K562 (cell line): Measurements from ENCODE around the gene KCNK1. TPM values are rescaled to one million over a fixed set of nuclear protein-coding genes. Genes with fewer than 3 reads are reported as not detected.

ENCODE experiments used
- MGA ChIP-seq: fragments of 450-650 bp; IDR thresholded peaks from 2 replicates; pipeline ENCODE4 v1.6.1; 2016; ENCODE audit warnings: mild to moderate bottlenecking, moderate library complexity
- OTX1 ChIP-seq: fragments of 450-650 bp; formaldehyde crosslinking; IDR thresholded peaks from 2 replicates; pipeline ENCODE4 v1.4.0; 2022; ENCODE audit warnings: mild to moderate bottlenecking
- SREBF2 ChIP-seq: sonication (generic); formaldehyde crosslinking; IDR thresholded peaks from 2 replicates; pipeline ENCODE4 v1.4.0; 2020; ENCODE audit warnings: mild to moderate bottlenecking, missing genetic modification reagents
- SRSF1 ChIP-seq: fragments of 200-400 bp; formaldehyde crosslinking; IDR thresholded peaks from 2 replicates; pipeline ENCODE4 v1.6.1; 2017; ENCODE audit warnings: mild to moderate bottlenecking, low read depth, low read length, moderate library complexity
- ZNF121 ChIP-seq: sonication (generic); formaldehyde crosslinking; conservative IDR thresholded peaks from 2 replicates; pipeline ENCODE4 v1.8.0; 2022; ENCODE audit warnings: missing genetic modification reagents
- ZSCAN29 ChIP-seq: fragments of 450-650 bp; IDR thresholded peaks from 2 replicates; pipeline ENCODE4 v1.6.1; 2017
- polyA plus RNA-seq, 8 experiments: library from polyadenylated mRNA; depleted of rRNA in 4 of 8; stranded (reverse) in 5 of 8; unstranded in 3 of 8; fragments of >200 nt; fragmentation: Nextera tagmentation in 2 of 8; fragmentation: Illumina TruSeq in 1 of 8; extraction: Ambion mirVana in 2 of 8; extraction: Trizol in 1 of 8; gene quantifications; 2 replicates each; pipeline versions ENCODE4 v1.2.1 to v1.2.3, GENCODE V29; 2011 to 2014; ENCODE audit warnings: inconsistent platforms in 1 of 8, missing spikeins in 1 of 8
- total RNA-seq, 7 experiments: library from RNA; depleted of rRNA in 6 of 7; stranded (reverse); fragments of >200 nt in 6 of 7; fragmentation: Illumina TruSeq in 2 of 7; extraction: Trizol in 2 of 7; gene quantifications; 2 replicates each; pipeline versions ENCODE4 v1.2.1 to v1.2.3, GENCODE V29; 2011 to 2021; ENCODE audit warnings: low replicate concordance in 1 of 7
- TF ChIP-seq, protein P1 (sequence below), 2 experiments: fragments of 450-650 bp; formaldehyde crosslinking in 1 of 2; IDR thresholded peaks; 2 replicates each; pipeline versions ENCODE4 v1.4.0 to v1.6.1; 2014 to 2020; ENCODE audit warnings: mild to moderate bottlenecking in 2 of 2, borderline replicate concordance in 1 of 2, low read depth in 1 of 2

KCNK1 gene
- total and polyA plus RNA-seq, 9 of the 15 experiments (the other 6 are each of a cell fraction or from before 2014, with no cell fraction given), result 3.1 to 22.7 (median 6.0) TPM

DNA sequence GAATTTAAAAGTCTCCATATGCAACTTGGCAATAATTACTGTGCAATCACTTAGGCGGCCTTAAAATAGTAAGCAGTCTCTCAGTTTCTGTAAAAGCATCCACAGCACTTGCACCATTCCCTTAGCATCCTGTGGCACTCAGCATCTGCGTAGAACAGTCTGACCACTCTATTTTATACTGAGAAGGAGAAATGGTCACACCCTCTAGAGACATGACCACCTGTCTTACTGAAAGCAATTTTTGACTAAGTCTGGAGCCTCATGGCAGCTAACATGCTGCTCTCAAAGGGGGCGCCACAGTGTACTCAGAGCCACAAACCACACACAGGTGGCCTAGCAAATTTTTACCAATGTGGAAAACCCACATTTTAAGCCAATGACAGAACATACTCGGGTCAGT is 62.0 kb downstream of the KCNK1 start (continued):
- peak; percentile 28 for TF ChIP-seq MGA
- TF ChIP-seq SRSF1, result no peak
- TF ChIP-seq ZSCAN29, result no peak
- no peak for TF ChIP-seq OTX1
- no peak for TF ChIP-seq SREBF2 (CRISPR knock-in tag)
- TF ChIP-seq, protein P1, sequence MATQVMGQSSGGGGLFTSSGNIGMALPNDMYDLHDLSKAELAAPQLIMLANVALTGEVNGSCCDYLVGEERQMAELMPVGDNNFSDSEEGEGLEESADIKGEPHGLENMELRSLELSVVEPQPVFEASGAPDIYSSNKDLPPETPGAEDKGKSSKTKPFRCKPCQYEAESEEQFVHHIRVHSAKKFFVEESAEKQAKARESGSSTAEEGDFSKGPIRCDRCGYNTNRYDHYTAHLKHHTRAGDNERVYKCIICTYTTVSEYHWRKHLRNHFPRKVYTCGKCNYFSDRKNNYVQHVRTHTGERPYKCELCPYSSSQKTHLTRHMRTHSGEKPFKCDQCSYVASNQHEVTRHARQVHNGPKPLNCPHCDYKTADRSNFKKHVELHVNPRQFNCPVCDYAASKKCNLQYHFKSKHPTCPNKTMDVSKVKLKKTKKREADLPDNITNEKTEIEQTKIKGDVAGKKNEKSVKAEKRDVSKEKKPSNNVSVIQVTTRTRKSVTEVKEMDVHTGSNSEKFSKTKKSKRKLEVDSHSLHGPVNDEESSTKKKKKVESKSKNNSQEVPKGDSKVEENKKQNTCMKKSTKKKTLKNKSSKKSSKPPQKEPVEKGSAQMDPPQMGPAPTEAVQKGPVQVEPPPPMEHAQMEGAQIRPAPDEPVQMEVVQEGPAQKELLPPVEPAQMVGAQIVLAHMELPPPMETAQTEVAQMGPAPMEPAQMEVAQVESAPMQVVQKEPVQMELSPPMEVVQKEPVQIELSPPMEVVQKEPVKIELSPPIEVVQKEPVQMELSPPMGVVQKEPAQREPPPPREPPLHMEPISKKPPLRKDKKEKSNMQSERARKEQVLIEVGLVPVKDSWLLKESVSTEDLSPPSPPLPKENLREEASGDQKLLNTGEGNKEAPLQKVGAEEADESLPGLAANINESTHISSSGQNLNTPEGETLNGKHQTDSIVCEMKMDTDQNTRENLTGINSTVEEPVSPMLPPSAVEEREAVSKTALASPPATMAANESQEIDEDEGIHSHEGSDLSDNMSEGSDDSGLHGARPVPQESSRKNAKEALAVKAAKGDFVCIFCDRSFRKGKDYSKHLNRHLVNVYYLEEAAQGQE (IDR thresholded peaks at IDR 0.05; ENCODE audit: borderline replicate concordance), result peak; percentile 25; the same call in 1 of the 2 replicates
- TF ChIP-seq, protein P1 (CRISPR knock-in tag; IDR thresholded peaks at IDR 0.05; ENCODE audit: low read depth), result no peak
- no peak for TF ChIP-seq ZNF121 (CRISPR knock-in tag)
